Activated CD4-positive, CD25-positive, alpha-beta regulatory T cell treated with anti-CD3 and anti-CD28 coated beads, Interleukin-2, amount 50 U/mL, for 24 hours (primary cell): ENCODE measurements around the gene LIG1.

Experiments
- ATAC-seq, 2 donors: fragments of 150-1000 bp; cut with Tn5 transposase; one replicate each; pipeline ENCODE4 v1.10.0; 2021; ENCODE audit warnings: mild to moderate bottlenecking in 1 of 2, moderate library complexity in 1 of 2

The LIG1 gene

DNA sequence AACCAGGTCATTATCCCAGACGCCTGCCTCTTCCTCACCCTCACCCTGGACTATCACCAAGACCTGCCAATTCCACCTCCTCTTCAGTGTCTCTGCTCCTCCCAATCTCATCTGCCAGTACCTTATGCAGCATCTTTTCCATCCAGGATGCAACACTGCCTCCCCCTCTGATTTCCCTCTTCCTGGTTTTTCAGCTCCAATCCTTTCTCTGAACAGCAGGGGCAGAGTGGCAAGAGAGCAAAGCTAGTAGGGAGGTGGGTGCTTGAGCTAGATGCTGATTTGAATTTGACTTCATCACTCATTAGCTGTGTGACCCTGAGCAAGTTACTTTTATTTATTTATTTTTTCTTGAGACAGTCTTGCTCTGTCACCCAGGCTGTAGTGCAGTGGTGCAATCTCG is 100.7 kb downstream of the LIG1 start:
- no peak for ATAC-seq
